HepG2 (cell line): ENCODE measurements around the gene PRDX3. TPM values are rescaled to one million over a fixed set of nuclear protein-coding genes. Genes with fewer than 3 reads are reported as not detected.

ENCODE experiments used
- CEBPB ChIP-seq: IDR thresholded peaks from 2 replicates; pipeline ENCODE4 v1.6.1; 2011; ENCODE audit warnings: low read depth, low read length, improper control_type of control experiment, borderline replicate concordance
- FOXJ3 ChIP-seq: sonication (generic); formaldehyde crosslinking; IDR thresholded peaks from 2 replicates; pipeline ENCODE4 v1.4.0; 2020; ENCODE audit warnings: missing genetic modification reagents, mild to moderate bottlenecking, borderline replicate concordance
- FOXO1 ChIP-seq: sonication (generic); formaldehyde crosslinking; IDR thresholded peaks from 2 replicates; pipeline ENCODE4 v1.4.0; 2020; ENCODE audit warnings: missing genetic modification reagents
- ISL2 ChIP-seq: sonication (generic); formaldehyde crosslinking; IDR thresholded peaks from 2 replicates; pipeline ENCODE4 v1.5.0; 2020; ENCODE audit warnings: missing genetic modification reagents
- MBD4 ChIP-seq: IDR thresholded peaks from 2 replicates; pipeline ENCODE4 v1.6.1; 2012; ENCODE audit warnings: low read length, inconsistent platforms, borderline replicate concordance
- PAX8 ChIP-seq: sonication (generic); formaldehyde crosslinking; IDR thresholded peaks from 2 replicates; pipeline ENCODE4 v1.8.0; 2022; ENCODE audit warnings: mild to moderate bottlenecking, missing genetic modification reagents, borderline replicate concordance
- POLR2A ChIP-seq, 2 experiments: IDR thresholded peaks; 2 replicates each; pipeline ENCODE4 v1.6.1; 2011; ENCODE audit warnings: low read depth in 2 of 2, low read length in 2 of 2, mild to moderate bottlenecking in 1 of 2, moderate library complexity in 1 of 2; ENCODE audit not compliant: insufficient read depth in 1 of 2
- ZKSCAN5 ChIP-seq: sonication (generic); formaldehyde crosslinking; IDR thresholded peaks from 2 replicates; pipeline ENCODE4 v1.5.1; 2020; ENCODE audit warnings: mild to moderate bottlenecking, missing genetic modification reagents
- ZNF253 ChIP-seq: sonication (generic); formaldehyde crosslinking; IDR thresholded peaks from 2 replicates; pipeline ENCODE4 v1.8.0; 2022; ENCODE audit warnings: mild to moderate bottlenecking, missing genetic modification reagents, borderline replicate concordance
- ZNF274 ChIP-seq: sonication (generic); formaldehyde crosslinking; IDR thresholded peaks from 2 replicates; pipeline ENCODE4 v1.5.1; 2020; ENCODE audit warnings: mild to moderate bottlenecking, missing genetic modification reagents
- ZNF563 ChIP-seq: sonication (generic); formaldehyde crosslinking; IDR thresholded peaks from 2 replicates; pipeline ENCODE4 v1.8.0; 2022; ENCODE audit warnings: mild to moderate bottlenecking, moderate library complexity, missing genetic modification reagents
- ZNF670 ChIP-seq: sonication (generic); formaldehyde crosslinking; IDR thresholded peaks from 2 replicates; pipeline ENCODE4 v1.8.0; 2022; ENCODE audit warnings: mild to moderate bottlenecking, missing genetic modification reagents, borderline replicate concordance
- polyA plus RNA-seq, 8 experiments: library from polyadenylated mRNA; depleted of rRNA in 3 of 8; stranded (reverse) in 7 of 8; unstranded in 1 of 8; fragments of >200 nt; fragmentation: Illumina TruSeq in 4 of 8; extraction: Trizol in 4 of 8; gene quantifications; 2 replicates each; pipeline versions ENCODE4 v1.2.1 to v1.2.3, GENCODE V29; 2011 to 2016; ENCODE audit warnings: low read depth in 4 of 8, missing spikeins in 1 of 8, mixed read lengths in 1 of 8; ENCODE audit not compliant: insufficient read depth in 1 of 8
- total RNA-seq, 5 experiments: library from RNA; depleted of rRNA; stranded (reverse); fragments of >200 nt; fragmentation: Illumina TruSeq; extraction: Trizol; gene quantifications; 2 replicates each; pipeline ENCODE4 v1.2.3, GENCODE V29; 2016; ENCODE audit warnings: low read depth in 1 of 5
- TF ChIP-seq, protein P1 (sequence below): IDR thresholded peaks from 2 replicates; pipeline ENCODE4 v1.6.1; 2016; ENCODE audit warnings: low read depth, missing genetic modification reagents, missing compliant biosample characterization
- TF ChIP-seq, protein P2 (sequence below): sonication (generic); formaldehyde crosslinking; IDR thresholded peaks from 2 replicates; pipeline ENCODE4 v1.5.1; 2020; ENCODE audit warnings: mild to moderate bottlenecking, moderate library complexity, missing genetic modification reagents
- TF ChIP-seq, protein P3 (sequence below): sonication (generic); formaldehyde crosslinking; IDR thresholded peaks from 2 replicates; pipeline ENCODE4 v1.4.0; 2020; ENCODE audit warnings: missing genetic modification reagents, borderline replicate concordance
- TF ChIP-seq, protein P4 (sequence below): sonication (generic); formaldehyde crosslinking; IDR thresholded peaks from 2 replicates; pipeline ENCODE4 v1.4.0; 2020; ENCODE audit warnings: mild to moderate bottlenecking, missing genetic modification reagents

Gene PRDX3
- total and polyA plus RNA-seq, 2 of the 13 experiments (the other 11 are each of a cell fraction or from before 2014, with no cell fraction given) = 407 to 565 TPM

DNA sequence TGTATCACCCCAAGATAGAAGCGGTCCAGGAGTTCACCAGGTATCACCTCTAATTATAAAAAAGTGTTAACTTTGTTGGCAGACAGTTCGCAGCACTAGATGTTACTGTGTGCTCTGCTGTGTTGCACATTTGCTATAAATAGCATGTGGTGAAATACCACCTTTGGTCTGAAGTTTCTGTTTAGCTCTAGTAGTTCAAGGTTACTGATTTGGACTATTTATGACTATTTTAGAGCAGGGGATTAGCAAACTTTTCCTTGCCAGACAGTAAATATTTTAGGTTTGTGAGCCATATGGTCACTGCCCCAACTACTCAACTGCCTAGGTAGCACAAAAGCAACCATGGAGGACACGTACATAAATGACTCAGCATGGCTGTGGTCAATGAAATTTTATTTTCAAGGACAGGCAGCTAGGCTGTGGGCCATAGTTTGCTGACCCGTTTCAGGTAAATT, 58.2 kb downstream of the PRDX3 start (continued):
- TF ChIP-seq, protein P1, sequence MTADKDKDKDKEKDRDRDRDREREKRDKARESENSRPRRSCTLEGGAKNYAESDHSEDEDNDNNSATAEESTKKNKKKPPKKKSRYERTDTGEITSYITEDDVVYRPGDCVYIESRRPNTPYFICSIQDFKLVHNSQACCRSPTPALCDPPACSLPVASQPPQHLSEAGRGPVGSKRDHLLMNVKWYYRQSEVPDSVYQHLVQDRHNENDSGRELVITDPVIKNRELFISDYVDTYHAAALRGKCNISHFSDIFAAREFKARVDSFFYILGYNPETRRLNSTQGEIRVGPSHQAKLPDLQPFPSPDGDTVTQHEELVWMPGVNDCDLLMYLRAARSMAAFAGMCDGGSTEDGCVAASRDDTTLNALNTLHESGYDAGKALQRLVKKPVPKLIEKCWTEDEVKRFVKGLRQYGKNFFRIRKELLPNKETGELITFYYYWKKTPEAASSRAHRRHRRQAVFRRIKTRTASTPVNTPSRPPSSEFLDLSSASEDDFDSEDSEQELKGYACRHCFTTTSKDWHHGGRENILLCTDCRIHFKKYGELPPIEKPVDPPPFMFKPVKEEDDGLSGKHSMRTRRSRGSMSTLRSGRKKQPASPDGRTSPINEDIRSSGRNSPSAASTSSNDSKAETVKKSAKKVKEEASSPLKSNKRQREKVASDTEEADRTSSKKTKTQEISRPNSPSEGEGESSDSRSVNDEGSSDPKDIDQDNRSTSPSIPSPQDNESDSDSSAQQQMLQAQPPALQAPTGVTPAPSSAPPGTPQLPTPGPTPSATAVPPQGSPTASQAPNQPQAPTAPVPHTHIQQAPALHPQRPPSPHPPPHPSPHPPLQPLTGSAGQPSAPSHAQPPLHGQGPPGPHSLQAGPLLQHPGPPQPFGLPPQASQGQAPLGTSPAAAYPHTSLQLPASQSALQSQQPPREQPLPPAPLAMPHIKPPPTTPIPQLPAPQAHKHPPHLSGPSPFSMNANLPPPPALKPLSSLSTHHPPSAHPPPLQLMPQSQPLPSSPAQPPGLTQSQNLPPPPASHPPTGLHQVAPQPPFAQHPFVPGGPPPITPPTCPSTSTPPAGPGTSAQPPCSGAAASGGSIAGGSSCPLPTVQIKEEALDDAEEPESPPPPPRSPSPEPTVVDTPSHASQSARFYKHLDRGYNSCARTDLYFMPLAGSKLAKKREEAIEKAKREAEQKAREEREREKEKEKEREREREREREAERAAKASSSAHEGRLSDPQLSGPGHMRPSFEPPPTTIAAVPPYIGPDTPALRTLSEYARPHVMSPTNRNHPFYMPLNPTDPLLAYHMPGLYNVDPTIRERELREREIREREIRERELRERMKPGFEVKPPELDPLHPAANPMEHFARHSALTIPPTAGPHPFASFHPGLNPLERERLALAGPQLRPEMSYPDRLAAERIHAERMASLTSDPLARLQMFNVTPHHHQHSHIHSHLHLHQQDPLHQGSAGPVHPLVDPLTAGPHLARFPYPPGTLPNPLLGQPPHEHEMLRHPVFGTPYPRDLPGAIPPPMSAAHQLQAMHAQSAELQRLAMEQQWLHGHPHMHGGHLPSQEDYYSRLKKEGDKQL = peak; percentile 60; the same call in 1 of the 2 replicates
- TF ChIP-seq FOXO1 (peak; percentile 92), ZNF563 (CRISPR knock-in tag) (no peak), POLR2A (IDR thresholded peaks at IDR 0.05; ENCODE audit: insufficient read depth in 1 of 2, low read depth in 2 of 2, low read length in 2 of 2) (no peak), PAX8 (CRISPR knock-in tag) (no peak), CEBPB (peak; percentile 92), ISL2 (peak; percentile 91), ZKSCAN5 (CRISPR knock-in tag) (no peak), ZNF670 (CRISPR knock-in tag) (peak; percentile 63; the same call in 1 of the 2 replicates), FOXJ3 (CRISPR knock-in tag) (peak; percentile 97), ZNF253 (no peak), ZNF274 (no peak), MBD4 (no peak)
- TF ChIP-seq, protein P2, sequence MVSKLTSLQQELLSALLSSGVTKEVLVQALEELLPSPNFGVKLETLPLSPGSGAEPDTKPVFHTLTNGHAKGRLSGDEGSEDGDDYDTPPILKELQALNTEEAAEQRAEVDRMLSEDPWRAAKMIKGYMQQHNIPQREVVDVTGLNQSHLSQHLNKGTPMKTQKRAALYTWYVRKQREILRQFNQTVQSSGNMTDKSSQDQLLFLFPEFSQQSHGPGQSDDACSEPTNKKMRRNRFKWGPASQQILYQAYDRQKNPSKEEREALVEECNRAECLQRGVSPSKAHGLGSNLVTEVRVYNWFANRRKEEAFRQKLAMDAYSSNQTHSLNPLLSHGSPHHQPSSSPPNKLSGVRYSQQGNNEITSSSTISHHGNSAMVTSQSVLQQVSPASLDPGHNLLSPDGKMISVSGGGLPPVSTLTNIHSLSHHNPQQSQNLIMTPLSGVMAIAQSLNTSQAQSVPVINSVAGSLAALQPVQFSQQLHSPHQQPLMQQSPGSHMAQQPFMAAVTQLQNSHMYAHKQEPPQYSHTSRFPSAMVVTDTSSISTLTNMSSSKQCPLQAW (CRISPR knock-in tag) = peak; percentile 85
- TF ChIP-seq, protein P3, sequence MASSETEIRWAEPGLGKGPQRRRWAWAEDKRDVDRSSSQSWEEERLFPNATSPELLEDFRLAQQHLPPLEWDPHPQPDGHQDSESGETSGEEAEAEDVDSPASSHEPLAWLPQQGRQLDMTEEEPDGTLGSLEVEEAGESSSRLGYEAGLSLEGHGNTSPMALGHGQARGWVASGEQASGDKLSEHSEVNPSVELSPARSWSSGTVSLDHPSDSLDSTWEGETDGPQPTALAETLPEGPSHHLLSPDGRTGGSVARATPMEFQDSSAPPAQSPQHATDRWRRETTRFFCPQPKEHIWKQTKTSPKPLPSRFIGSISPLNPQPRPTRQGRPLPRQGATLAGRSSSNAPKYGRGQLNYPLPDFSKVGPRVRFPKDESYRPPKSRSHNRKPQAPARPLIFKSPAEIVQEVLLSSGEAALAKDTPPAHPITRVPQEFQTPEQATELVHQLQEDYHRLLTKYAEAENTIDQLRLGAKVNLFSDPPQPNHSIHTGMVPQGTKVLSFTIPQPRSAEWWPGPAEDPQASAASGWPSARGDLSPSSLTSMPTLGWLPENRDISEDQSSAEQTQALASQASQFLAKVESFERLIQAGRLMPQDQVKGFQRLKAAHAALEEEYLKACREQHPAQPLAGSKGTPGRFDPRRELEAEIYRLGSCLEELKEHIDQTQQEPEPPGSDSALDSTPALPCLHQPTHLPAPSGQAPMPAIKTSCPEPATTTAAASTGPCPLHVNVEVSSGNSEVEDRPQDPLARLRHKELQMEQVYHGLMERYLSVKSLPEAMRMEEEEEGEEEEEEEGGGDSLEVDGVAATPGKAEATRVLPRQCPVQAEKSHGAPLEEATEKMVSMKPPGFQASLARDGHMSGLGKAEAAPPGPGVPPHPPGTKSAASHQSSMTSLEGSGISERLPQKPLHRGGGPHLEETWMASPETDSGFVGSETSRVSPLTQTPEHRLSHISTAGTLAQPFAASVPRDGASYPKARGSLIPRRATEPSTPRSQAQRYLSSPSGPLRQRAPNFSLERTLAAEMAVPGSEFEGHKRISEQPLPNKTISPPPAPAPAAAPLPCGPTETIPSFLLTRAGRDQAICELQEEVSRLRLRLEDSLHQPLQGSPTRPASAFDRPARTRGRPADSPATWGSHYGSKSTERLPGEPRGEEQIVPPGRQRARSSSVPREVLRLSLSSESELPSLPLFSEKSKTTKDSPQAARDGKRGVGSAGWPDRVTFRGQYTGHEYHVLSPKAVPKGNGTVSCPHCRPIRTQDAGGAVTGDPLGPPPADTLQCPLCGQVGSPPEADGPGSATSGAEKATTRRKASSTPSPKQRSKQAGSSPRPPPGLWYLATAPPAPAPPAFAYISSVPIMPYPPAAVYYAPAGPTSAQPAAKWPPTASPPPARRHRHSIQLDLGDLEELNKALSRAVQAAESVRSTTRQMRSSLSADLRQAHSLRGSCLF = no peak
- TF ChIP-seq, protein P4, sequence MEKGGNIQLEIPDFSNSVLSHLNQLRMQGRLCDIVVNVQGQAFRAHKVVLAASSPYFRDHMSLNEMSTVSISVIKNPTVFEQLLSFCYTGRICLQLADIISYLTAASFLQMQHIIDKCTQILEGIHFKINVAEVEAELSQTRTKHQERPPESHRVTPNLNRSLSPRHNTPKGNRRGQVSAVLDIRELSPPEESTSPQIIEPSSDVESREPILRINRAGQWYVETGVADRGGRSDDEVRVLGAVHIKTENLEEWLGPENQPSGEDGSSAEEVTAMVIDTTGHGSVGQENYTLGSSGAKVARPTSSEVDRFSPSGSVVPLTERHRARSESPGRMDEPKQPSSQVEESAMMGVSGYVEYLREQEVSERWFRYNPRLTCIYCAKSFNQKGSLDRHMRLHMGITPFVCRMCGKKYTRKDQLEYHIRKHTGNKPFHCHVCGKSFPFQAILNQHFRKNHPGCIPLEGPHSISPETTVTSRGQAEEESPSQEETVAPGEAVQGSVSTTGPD (CRISPR knock-in tag) = peak; percentile 84
